ENCODE results near the gene ATP8B3. TPM values are rescaled to one million over a fixed set of nuclear protein-coding genes. Genes with fewer than 3 reads are reported as not detected.

ATP8B3 gene
- total RNA-seq, 4 donors from 2014 or later = 0.09 to 0.24 TPM; not detected in 2

- no peaks in the 10 kb centered on the region for H3K36me3 ChIP-seq
- DNase-seq (no peak), ATAC-seq (no peak)
- no peak overlapping the region for H3K27ac ChIP-seq
- TF ChIP-seq POLR2A (IDR thresholded peaks at IDR 0.05) (no peak), CTCF (IDR thresholded peaks at IDR 0.05 in 4 of 5, conservative IDR thresholded peaks at IDR 0.05 in 1 of 5) (no peak)
- peaks cover 4 to 8% of the 10 kb centered on the region in 2 donors for H3K4me1 ChIP-seq
- no peaks in the 10 kb centered on the region for H3K9me3 ChIP-seq
- in situ Hi-C loops (cut with MboI; ENCODE audit: low sequenced_read_pairs in 4 of 4) = no loop called here
- intact Hi-C loops (cut with DNase I; ENCODE audit: low total_unique reads) = no loop called here
- H3K4me3 ChIP-seq = no peak overlapping the region
- peaks cover 82 to 90% (median 87%) of the 10 kb centered on the region in 3 donors for H3K27me3 ChIP-seq
Measured at GRCh38 chr19:1747285-1748114, 64.6 kb downstream of the ATP8B3 start.

GRCh38 chr19:1746401-1747284 is 65.4 kb downstream of the ATP8B3 start:
- intact Hi-C loops (cut with DNase I; ENCODE audit: low total_unique reads) = no loop called here
- no peak overlapping the region for H3K4me3 ChIP-seq
- ATAC-seq (no peak), DNase-seq (no peak)
- no peaks in the 10 kb centered on the region for H3K9me3 ChIP-seq
- no peaks in the 10 kb centered on the region for H3K36me3 ChIP-seq
- in situ Hi-C loops (cut with MboI; ENCODE audit: low sequenced_read_pairs in 4 of 4) = no loop called here
- no peak overlapping the region for H3K27ac ChIP-seq
- H3K27me3 ChIP-seq = peaks cover 78 to 90% (median 82%) of the 10 kb centered on the region in 3 donors
- peaks cover 4 to 8% of the 10 kb centered on the region in 2 donors for H3K4me1 ChIP-seq
- TF ChIP-seq CTCF (IDR thresholded peaks at IDR 0.05 in 4 of 5, conservative IDR thresholded peaks at IDR 0.05 in 1 of 5) = no peak
- no peak for TF ChIP-seq POLR2A (IDR thresholded peaks at IDR 0.05)

GRCh38 chr19:1745589-1746031 is 66.5 kb downstream of the ATP8B3 start:
- peaks cover 71 to 82% (median 75%) of the 10 kb centered on the region in 3 donors for H3K27me3 ChIP-seq
- no peak overlapping the region for H3K27ac ChIP-seq
- intact Hi-C loops (cut with DNase I; ENCODE audit: low total_unique reads) = no loop called here
- no peak overlapping the region for H3K4me3 ChIP-seq
- ATAC-seq (no peak), DNase-seq (no peak)
- H3K9me3 ChIP-seq = no peaks in the 10 kb centered on the region
- in situ Hi-C loops (cut with MboI; ENCODE audit: low sequenced_read_pairs in 4 of 4) = no loop called here
- H3K36me3 ChIP-seq = no peaks in the 10 kb centered on the region
- TF ChIP-seq CTCF (IDR thresholded peaks at IDR 0.05 in 4 of 5, conservative IDR thresholded peaks at IDR 0.05 in 1 of 5) = no peak
- peaks cover 4 to 8% of the 10 kb centered on the region in 2 donors for H3K4me1 ChIP-seq

GRCh38 chr19:1744822-1745563 is 67.1 kb downstream of the ATP8B3 start:
- intact Hi-C loops (cut with DNase I; ENCODE audit: low total_unique reads) = no loop called here
- peaks cover 68 to 75% (median 74%) of the 10 kb centered on the region in 3 donors for H3K27me3 ChIP-seq

More at GRCh38 chr19:1744822-1745563, 67.1 kb downstream of the ATP8B3 start:
- in situ Hi-C loops (cut with MboI; ENCODE audit: low sequenced_read_pairs in 4 of 4) = no loop called here
- Histone ChIP-seq H3K27ac (no peak overlapping the region), H3K36me3 (no peaks in the 10 kb centered on the region), H3K9me3 (no peaks in the 10 kb centered on the region), H3K4me3 (no peak overlapping the region), H3K4me1 (peaks cover 2 to 7% of the 10 kb centered on the region in 2 donors)
- DNase-seq (no peak), ATAC-seq (no peak)
- TF ChIP-seq POLR2A (IDR thresholded peaks at IDR 0.05) (no peak), CTCF (IDR thresholded peaks at IDR 0.05 in 4 of 5, conservative IDR thresholded peaks at IDR 0.05 in 1 of 5) (no peak)
